22Rv1 (cell line): Measurements from ENCODE around the gene D2HGDH.

Experiments
- CTCF ChIP-seq: fragments of 450-650 bp; IDR thresholded peaks from 2 replicates; pipeline ENCODE4 v1.5.1; 2017; ENCODE audit warnings: mild to moderate bottlenecking
- ZFX ChIP-seq: fragments of 450-650 bp; IDR thresholded peaks from 2 replicates; pipeline ENCODE4 v1.6.1; 2017; ENCODE audit warnings: antibody characterized with exemption, borderline replicate concordance

- TF ChIP-seq CTCF (no peak), ZFX (no peak)
Observed at GRCh38 chr2:241777170-241777685, 42.8 kb downstream of the D2HGDH start.
